NCI-H526 treated with DMSO at 0.1 percent for 48 hours (cell line): ENCODE data around the gene ZNF480.
"Not testable (repeated sequence)": the region's sequence is repeated elsewhere in the genome, so short reads cannot be mapped to it uniquely, and the experiment has no call there.

ENCODE experiments used
- DNase-seq: peaks from one replicate; lab custom pipeline; 2025; lab: John Stamatoyannopoulos, UW

Gene ZNF480

DNA sequence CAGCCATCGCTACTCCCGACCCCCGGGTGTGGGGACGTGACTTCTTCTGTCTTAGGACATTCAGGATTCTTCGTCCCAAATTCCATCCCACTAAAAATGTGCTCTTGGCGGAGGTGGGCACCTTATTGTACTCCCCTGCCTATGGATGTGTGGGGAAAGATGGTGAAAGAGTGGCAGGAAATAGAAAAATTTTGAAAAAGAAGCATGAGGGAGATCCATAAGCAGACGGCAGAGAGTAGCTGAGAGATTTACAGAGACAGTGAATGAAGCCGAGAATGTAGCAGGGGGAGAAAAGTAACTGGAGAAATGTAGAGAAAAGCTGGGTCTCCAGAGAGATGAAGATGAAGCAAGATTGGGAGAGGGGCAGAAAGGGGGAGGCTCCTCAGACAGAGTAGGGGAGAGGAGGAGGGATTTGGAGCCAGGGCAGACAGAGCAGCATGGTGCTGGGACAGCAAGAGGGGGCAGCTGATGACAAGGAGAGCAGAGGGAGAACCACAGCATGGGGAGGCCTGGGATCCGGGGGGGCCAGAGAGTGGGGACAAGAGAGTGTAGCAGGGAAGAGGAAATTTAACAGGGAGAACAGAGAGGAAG lies 39.9 kb downstream of the ZNF480 start:
- no peak for DNase-seq

DNA sequence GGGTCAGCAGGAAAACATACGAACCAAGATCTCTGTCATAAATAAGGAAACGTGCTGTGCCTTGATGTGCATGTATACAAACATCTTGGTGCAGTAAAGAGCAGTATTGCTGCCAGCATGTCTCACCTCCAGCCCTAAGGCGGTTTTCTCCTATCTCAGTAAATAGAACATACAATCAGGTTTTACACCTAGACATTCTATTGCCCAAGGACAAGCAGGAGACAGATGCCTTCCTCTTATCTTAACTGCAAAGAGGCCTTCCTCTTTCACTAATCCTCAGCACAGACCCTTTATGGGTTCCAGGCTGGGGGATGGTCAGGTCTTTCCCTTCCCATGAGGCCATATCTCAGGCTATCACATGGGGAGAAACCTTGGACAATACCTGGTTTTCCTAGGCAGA lies 42.1 kb downstream of the ZNF480 start:
- not testable (repeated sequence) for DNase-seq

DNA sequence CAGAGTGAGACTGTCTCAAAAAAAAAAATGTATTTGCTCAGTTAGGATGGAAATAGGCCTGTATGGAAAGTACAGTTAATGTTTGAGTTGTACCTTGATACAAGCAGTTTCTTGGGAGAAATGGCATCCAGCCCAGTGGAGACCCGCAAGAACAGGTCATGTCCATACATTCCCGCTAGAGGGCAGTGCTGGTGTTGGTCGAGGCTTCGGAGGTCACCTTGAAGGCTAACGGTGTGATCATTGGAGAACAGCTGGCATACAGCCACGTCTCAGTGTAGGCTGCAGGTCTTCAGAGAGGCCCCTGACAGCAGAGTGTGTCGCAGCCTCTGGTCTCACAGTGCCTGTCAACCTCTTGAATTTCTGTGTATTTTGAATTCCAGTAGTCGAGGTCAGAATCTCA lies 46.6 kb downstream of the ZNF480 start:
- peak; percentile 39 for DNase-seq

DNA sequence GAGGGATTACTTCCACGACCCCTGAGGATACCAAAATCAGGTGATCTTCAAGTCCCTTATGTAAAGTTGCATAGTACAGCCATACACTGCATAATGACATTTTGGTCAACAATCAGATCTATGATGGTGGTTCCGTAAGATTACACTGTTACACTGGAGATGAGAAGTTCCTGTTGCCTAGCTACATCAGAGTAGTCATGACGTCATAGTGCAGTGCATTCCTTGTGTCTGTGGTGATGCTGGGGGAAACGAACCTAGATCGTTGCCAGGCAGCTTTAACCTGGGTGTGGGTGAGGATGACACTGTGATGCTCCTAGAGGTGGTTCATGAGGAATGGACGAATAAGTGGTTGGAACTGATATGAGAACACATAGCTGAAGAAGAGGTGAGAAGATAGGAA lies 48.2 kb downstream of the ZNF480 start:
- no peak for DNase-seq

DNA sequence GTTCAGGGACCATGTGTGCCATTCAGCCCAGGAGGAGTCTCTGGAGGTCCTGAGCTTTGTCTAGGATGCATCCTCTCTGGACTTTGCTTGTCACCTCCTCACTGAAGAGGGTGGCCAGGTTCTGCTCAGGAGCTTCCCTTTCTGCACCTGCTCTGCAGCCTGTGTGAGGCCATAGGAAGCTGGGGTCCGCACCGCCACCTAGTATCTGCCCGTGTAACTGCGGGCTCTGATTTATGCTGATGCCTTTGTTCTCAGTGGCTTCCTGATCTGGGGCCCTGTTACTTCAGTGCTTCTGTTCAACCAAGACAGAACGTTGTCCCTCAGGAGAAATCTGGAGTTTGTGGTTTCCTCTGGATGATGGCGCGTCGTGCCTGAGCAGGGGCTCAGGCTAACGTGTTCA lies 54.5 kb downstream of the ZNF480 start:
- DNase-seq, result no peak

DNA sequence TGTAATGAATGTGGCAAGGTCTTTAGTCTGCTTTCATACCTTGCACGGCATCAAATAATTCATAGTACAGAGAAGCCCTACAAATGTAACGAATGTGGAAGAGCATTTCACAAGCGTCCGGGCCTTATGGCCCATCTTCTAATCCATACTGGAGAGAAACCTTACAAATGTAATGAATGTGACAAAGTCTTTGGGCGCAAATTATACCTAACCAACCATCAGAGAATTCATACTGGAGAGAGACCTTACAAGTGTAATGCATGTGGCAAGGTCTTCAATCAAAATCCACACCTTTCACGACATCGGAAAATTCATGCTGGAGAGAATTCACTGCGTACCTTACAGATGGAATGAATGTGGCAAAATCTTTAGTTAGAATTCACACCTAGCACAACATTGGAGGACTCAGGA lies 69.5 kb downstream of the ZNF480 start:
- DNase-seq, result no peak

DNA sequence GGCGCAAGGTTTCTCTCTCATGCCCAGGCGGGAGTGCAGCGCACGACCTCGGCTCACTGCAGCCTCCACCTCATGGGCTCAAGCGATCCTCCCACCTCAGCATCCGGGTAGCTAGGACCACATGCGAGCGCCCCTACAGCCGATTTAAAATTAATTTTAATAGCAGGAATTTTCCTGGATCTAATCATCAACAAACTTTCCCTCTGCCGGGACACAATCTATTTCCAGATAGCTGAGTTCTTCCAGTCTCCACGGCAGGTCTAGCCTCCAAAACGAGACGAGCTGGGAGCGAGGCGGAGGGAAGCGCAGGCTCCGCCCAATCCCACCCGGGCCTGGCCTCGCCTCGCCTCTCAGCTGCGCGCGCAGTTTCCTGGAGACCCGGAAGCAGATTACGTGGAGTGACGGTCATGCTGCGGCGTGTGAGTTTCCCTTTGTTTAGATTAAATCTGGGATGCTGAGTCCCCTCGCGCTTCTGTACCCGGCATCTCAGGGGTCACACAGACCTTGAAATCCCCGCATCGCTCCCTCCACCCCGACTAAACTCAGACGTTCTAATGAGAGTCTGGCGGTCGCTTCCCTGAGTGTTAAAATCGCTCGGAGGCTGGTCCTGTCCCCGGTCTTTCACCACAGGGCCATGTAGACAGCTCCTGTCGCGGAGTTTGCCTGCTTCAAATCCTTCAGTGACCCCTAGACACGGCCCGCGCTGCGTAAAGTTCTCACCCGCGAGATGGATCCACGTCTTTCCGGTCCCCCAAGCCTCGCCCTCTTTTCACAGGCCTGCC lies 72.8 kb downstream of the ZNF480 start, which contains the start of gene ZNF880:
TSS of gene ZNF880 (plus strand) at position 365 of the 782 bp plus-strand sequence. CDS start at position 408, 43 bp downstream.
- peak; percentile 55 for DNase-seq

DNA sequence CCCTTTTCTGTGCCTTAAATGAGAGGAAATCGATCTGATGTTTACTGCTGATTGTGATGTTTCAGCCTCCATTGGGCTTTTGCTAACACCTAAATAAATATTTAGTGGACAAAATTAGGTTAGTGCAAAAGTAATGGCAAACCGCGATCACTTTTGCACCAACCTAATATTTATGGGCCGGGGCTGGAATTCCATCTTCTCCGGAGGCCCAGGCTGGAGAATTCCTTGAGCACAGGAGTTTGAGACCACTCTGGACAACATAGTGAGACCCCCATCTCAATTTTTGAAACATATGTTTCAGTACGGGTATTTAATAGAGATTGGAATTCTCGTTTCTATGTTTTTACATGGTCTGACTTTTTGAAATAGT lies 73.4 kb downstream of the ZNF480 start:
- DNase-seq, result no peak
